Esophagus muscularis mucosa (tissue), 4 donors: ENCODE measurements around the gene INHBC.

Experiments used
- CTCF ChIP-seq, 3 experiments: fragments of 200-600 bp in 2 of 3; fragments of 450-650 bp in 1 of 3; sonication (generic) in 2 of 3; IDR thresholded peaks; one replicate each; pipeline ENCODE4 v1.5.1; 2017 to 2019; ENCODE audit warnings: antibody characterized with exemption in 3 of 3, mild to moderate bottlenecking in 2 of 3, moderate library complexity in 1 of 3
- EP300 ChIP-seq: sonication (generic); formaldehyde crosslinking; IDR thresholded peaks from one replicate; pipeline ENCODE4 v1.6.1; 2017; ENCODE audit warnings: antibody characterized with exemption
- POLR2A ChIP-seq: fragments of 450-650 bp; IDR thresholded peaks from one replicate; pipeline ENCODE4 v1.6.1; 2017; ENCODE audit warnings: antibody characterized with exemption, moderate library complexity, mild to moderate bottlenecking, low read depth
- POLR2AphosphoS5 ChIP-seq, 2 donors: sonication (generic); formaldehyde crosslinking; IDR thresholded peaks; one replicate each; pipeline ENCODE4 v1.6.1; 2017; ENCODE audit warnings: antibody characterized with exemption in 2 of 2

DNA sequence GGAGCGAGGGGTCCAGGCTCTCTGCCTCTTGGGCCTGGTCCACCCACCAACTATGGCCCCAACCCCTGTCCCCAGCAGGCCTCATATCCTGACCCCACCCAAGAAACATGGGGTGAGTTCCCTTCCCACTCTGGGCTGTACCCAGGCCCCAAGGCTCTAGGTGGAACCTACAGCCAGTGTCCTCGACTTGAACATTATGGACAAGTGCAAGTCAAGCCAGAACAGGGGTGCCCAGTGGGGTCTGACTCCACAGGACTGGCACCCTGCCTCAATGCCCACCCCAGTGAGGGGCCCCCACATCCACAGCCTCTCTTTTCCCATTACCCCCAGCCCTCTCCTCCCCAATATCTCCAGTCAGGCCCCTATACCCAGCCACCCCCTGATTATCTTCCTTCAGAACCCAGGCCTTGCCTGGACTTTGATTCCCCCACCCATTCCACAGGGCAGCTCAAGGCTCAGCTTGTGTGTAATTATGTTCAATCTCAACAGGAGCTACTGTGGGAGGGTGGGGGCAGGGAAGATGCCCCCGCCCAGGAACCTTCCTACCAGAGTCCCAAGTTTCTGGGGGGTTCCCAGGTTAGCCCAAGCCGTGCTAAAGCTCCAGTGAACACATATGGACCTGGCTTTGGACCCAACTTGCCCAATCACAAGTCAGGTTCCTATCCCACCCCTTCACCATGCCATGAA is 36.5 kb downstream of the INHBC start:
- TF ChIP-seq POLR2A (no peak), CTCF (IDR thresholded peaks at IDR 0.05) (no peak), EP300 (no peak), POLR2AphosphoS5 (IDR thresholded peaks at IDR 0.05) (no peak)
